HG02763 (cell line): ENCODE results near the gene PPP1R13B.

Experiments
- ATAC-seq: cut with Tn5 transposase; IDR thresholded peaks from one replicate; pipeline ENCODE4 v1.9.1; 2021; ENCODE audit warnings: mild to moderate bottlenecking, moderate library complexity; ENCODE audit not compliant: unreplicated experiment

The PPP1R13B gene

GRCh38 chr14:103838117-103838516, 9.3 kb downstream of the PPP1R13B start:
- ATAC-seq = no peak

- no peak for ATAC-seq
Measured at GRCh38 chr14:103836976-103837725, 10.2 kb downstream of the PPP1R13B start.

GRCh38 chr14:103834956-103835355, 12.4 kb downstream of the PPP1R13B start:
- no peak for ATAC-seq

- ATAC-seq = no peak
Measured at GRCh38 chr14:103833711-103834110, 13.7 kb downstream of the PPP1R13B start.

GRCh38 chr14:103832046-103832445, 15.3 kb downstream of the PPP1R13B start:
- no peak for ATAC-seq

GRCh38 chr14:103830511-103831270, 16.7 kb downstream of the PPP1R13B start:
- no peak for ATAC-seq

- no peak for ATAC-seq
Measured at GRCh38 chr14:103828315-103828967, 18.9 kb downstream of the PPP1R13B start.

- ATAC-seq = no peak
Measured at GRCh38 chr14:103825101-103825500, 22.3 kb downstream of the PPP1R13B start.

- ATAC-seq = no peak
Measured at GRCh38 chr14:103820908-103821307, 26.5 kb downstream of the PPP1R13B start.

- ATAC-seq = no peak
Measured at GRCh38 chr14:103820382-103820781, 27.0 kb downstream of the PPP1R13B start.

- no peak for ATAC-seq
Measured at GRCh38 chr14:103819503-103820307, 27.7 kb downstream of the PPP1R13B start.

GRCh38 chr14:103818870-103819269, 28.5 kb downstream of the PPP1R13B start:
- no peak for ATAC-seq

- no peak for ATAC-seq
Measured at GRCh38 chr14:103818422-103818821, 29.0 kb downstream of the PPP1R13B start.

GRCh38 chr14:103817595-103817994, 29.8 kb downstream of the PPP1R13B start:
- no peak for ATAC-seq

- no peak for ATAC-seq
Measured at GRCh38 chr14:103816991-103817390, 30.4 kb downstream of the PPP1R13B start.

GRCh38 chr14:103815253-103815652, 32.1 kb downstream of the PPP1R13B start:
- ATAC-seq = no peak

GRCh38 chr14:103811189-103811588, 36.2 kb downstream of the PPP1R13B start:
- no peak for ATAC-seq

GRCh38 chr14:103808403-103809001, 38.9 kb downstream of the PPP1R13B start:
- ATAC-seq = no peak

- ATAC-seq = no peak
Measured at GRCh38 chr14:103806805-103807204, 40.6 kb downstream of the PPP1R13B start.

- ATAC-seq = no peak
Measured at GRCh38 chr14:103805708-103806107, 41.7 kb downstream of the PPP1R13B start.
